ENCODE results near the gene TMED6.
A peak's percentile ranks its signal among the peaks of the same experiment; 100 is the strongest.
"Not testable (repeated sequence)": the region's sequence is repeated elsewhere in the genome, so short reads cannot be mapped to it uniquely, and the experiment has no call there.

TMED6 gene

GRCh38 chr16:69313469-69313868 is 38.1 kb downstream of the TMED6 start:
- peaks cover 24% of the 10 kb centered on the region for H3K4me1 Mint-ChIP-seq (ENCODE audit: low read depth)
- no peak overlapping the region for H3K4me3 Mint-ChIP-seq
- H3K9me3 Mint-ChIP-seq: no peaks in the 10 kb centered on the region
- H3K27ac Mint-ChIP-seq: no peak overlapping the region
- intact Hi-C loops (cut with micrococcal nuclease): no loop called here
- no peaks in the 10 kb centered on the region for H3K27me3 Mint-ChIP-seq
- H3K36me3 Mint-ChIP-seq (ENCODE audit: low read depth): peaks cover 63% of the 10 kb centered on the region

GRCh38 chr16:69311533-69312387 is 39.8 kb downstream of the TMED6 start:
- peak overlapping the region; percentile 82 for H3K27ac Mint-ChIP-seq
- peak overlapping the region; percentile 86 for H3K4me3 Mint-ChIP-seq
- peaks cover 46% of the 10 kb centered on the region for H3K36me3 Mint-ChIP-seq (ENCODE audit: low read depth)
- peaks cover 21% of the 10 kb centered on the region for H3K4me1 Mint-ChIP-seq (ENCODE audit: low read depth)
- no peaks in the 10 kb centered on the region for H3K27me3 Mint-ChIP-seq
- no peaks in the 10 kb centered on the region for H3K9me3 Mint-ChIP-seq
- intact Hi-C loops (cut with micrococcal nuclease): loop anchor here (2.0 kb wide), 1 partner anchor 179 kb away; the partner anchor contains the start of genes CHTF8 and UTP4

- intact Hi-C loops (cut with micrococcal nuclease): loop anchor here (2.0 kb wide), 1 partner anchor 178 kb away; the partner anchor contains the start of genes CHTF8 and UTP4
These were observed 40.7 kb downstream of the TMED6 start, which contains the start of gene VPS4A for GRCh38 chr16:69310653-69311532. Gene VPS4A (plus strand): TSS chr16:69311350. CDS start chr16:69311512, 162 bp downstream.

GRCh38 chr16:69309316-69309715 is 42.3 kb downstream of the TMED6 start:
- Mint-ChIP-seq H3K4me3 (no peak overlapping the region), H3K9me3 (no peaks in the 10 kb centered on the region), H3K36me3 (ENCODE audit: low read depth) (peaks cover 27% of the 10 kb centered on the region), H3K27me3 (no peaks in the 10 kb centered on the region), H3K4me1 (ENCODE audit: low read depth) (peaks cover 20% of the 10 kb centered on the region), H3K27ac (no peak overlapping the region)
- intact Hi-C loops (cut with micrococcal nuclease): no loop called here

More at GRCh38 chr16:69310653-69311532, 40.7 kb downstream of the TMED6 start, which contains the start of gene VPS4A:
- Mint-ChIP-seq H3K4me1 (ENCODE audit: low read depth) (peaks cover 20% of the 10 kb centered on the region), H3K4me3 (peak within 1 kb of the TSS; percentile 86), H3K36me3 (ENCODE audit: low read depth) (peaks cover 37% of the 10 kb centered on the region), H3K27ac (peak within 1 kb of the TSS; percentile 82), H3K27me3 (no peaks in the 10 kb centered on the region), H3K9me3 (no peaks in the 10 kb centered on the region)

- no peaks in the 10 kb centered on the region for H3K9me3 Mint-ChIP-seq
- intact Hi-C loops (cut with micrococcal nuclease): no loop called here
- H3K4me3 Mint-ChIP-seq: no peak overlapping the region
- H3K36me3 Mint-ChIP-seq (ENCODE audit: low read depth): peaks cover 12% of the 10 kb centered on the region
- peaks cover 7% of the 10 kb centered on the region for H3K4me1 Mint-ChIP-seq (ENCODE audit: low read depth)
- no peak overlapping the region for H3K27ac Mint-ChIP-seq
- H3K27me3 Mint-ChIP-seq: no peaks in the 10 kb centered on the region
These were observed 43.7 kb downstream of the TMED6 start for GRCh38 chr16:69307856-69308255.

- Mint-ChIP-seq H3K4me3 (no peak overlapping the region), H3K4me1 (ENCODE audit: low read depth) (peaks cover 3% of the 10 kb centered on the region), H3K27ac (no peak overlapping the region), H3K9me3 (no peaks in the 10 kb centered on the region), H3K36me3 (ENCODE audit: low read depth) (peaks cover 17% of the 10 kb centered on the region), H3K27me3 (no peaks in the 10 kb centered on the region)
- intact Hi-C loops (cut with micrococcal nuclease): no loop called here
These were observed 44.5 kb downstream of the TMED6 start for GRCh38 chr16:69307091-69307490.

DNA sequence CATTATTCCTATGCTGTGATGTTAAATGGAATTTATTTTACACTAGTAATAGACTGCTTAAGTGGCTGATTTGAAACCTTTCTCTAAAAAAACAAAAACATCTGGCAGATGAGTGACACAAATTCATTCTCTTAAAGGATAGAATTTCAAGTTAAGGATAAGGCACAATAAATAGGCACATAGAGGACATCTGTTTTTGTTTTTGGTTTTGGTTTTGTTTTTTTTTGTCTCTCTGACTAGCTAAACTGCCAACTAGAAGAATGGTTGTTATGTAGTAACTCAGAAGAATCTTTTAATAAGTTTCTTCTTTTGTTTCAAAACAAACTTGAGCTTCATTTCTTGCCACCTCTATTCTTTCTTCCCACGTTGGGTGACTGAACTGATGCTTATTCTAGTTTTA is 45.6 kb downstream of the TMED6 start:
- Mint-ChIP-seq H3K4me3 (no peak overlapping the region), H3K27ac (no peak overlapping the region), H3K36me3 (ENCODE audit: low read depth) (peaks cover 17% of the 10 kb centered on the region), H3K27me3 (no peaks in the 10 kb centered on the region), H3K4me1 (ENCODE audit: low read depth) (peaks cover 4% of the 10 kb centered on the region), H3K9me3 (no peaks in the 10 kb centered on the region)
- intact Hi-C loops (cut with micrococcal nuclease): no loop called here

DNA sequence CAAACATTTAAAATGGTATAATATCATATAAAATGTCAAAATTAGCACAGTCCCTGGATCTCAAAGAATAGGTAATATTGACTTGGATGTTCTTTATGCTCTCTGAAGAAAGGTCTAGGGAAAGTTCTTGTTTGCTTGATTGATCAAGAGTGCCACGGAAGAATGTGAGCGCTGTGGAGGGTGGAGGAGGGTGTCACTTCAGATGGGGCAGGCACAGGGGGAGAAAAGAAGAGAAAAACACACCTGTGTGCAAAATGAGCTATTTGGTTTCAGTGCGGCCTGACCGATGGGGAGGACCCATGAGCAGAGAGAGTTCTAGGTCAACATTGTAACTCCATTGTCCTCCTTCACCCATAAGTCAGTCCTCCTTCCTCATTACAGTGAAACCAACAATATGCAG is 49.3 kb downstream of the TMED6 start:
- H3K4me3 Mint-ChIP-seq: no peak overlapping the region
- no peaks in the 10 kb centered on the region for H3K9me3 Mint-ChIP-seq
- H3K4me1 Mint-ChIP-seq (ENCODE audit: low read depth): peaks cover 26% of the 10 kb centered on the region
- no peaks in the 10 kb centered on the region for H3K27me3 Mint-ChIP-seq
- intact Hi-C loops (cut with micrococcal nuclease): no loop called here
- peaks cover 29% of the 10 kb centered on the region for H3K36me3 Mint-ChIP-seq (ENCODE audit: low read depth)
- H3K27ac Mint-ChIP-seq: no peak overlapping the region

- Mint-ChIP-seq H3K9me3 (no peaks in the 10 kb centered on the region), H3K4me3 (no peak overlapping the region), H3K36me3 (ENCODE audit: low read depth) (peaks cover 29% of the 10 kb centered on the region), H3K27me3 (no peaks in the 10 kb centered on the region), H3K4me1 (ENCODE audit: low read depth) (peaks cover 26% of the 10 kb centered on the region), H3K27ac (no peak overlapping the region)
- intact Hi-C loops (cut with micrococcal nuclease): no loop called here
These were observed 49.7 kb downstream of the TMED6 start for GRCh38 chr16:69301861-69302260.

- H3K4me3 Mint-ChIP-seq: no peak overlapping the region
- intact Hi-C loops (cut with micrococcal nuclease): no loop called here
- peaks cover 33% of the 10 kb centered on the region for H3K36me3 Mint-ChIP-seq (ENCODE audit: low read depth)
- H3K9me3 Mint-ChIP-seq: no peaks in the 10 kb centered on the region
- H3K27ac Mint-ChIP-seq: no peak overlapping the region
- no peaks in the 10 kb centered on the region for H3K27me3 Mint-ChIP-seq
- peaks cover 26% of the 10 kb centered on the region for H3K4me1 Mint-ChIP-seq (ENCODE audit: low read depth)
These were observed 50.4 kb downstream of the TMED6 start for GRCh38 chr16:69301187-69301586.

- intact Hi-C loops (cut with micrococcal nuclease): no loop called here
- Mint-ChIP-seq H3K27me3 (no peaks in the 10 kb centered on the region), H3K36me3 (ENCODE audit: low read depth) (peaks cover 31% of the 10 kb centered on the region), H3K9me3 (no peaks in the 10 kb centered on the region), H3K27ac (peak overlapping the region; percentile 30), H3K4me1 (ENCODE audit: low read depth) (peaks cover 26% of the 10 kb centered on the region), H3K4me3 (no peak overlapping the region)
These were observed 53.3 kb downstream of the TMED6 start for GRCh38 chr16:69298261-69298660.

GRCh38 chr16:69296771-69297170 is 54.8 kb downstream of the TMED6 start:
- H3K27ac Mint-ChIP-seq; H3K9me3 Mint-ChIP-seq; intact Hi-C loops (cut with micrococcal nuclease); H3K27me3 Mint-ChIP-seq; H3K4me3 Mint-ChIP-seq: not testable (repeated sequence)
- Mint-ChIP-seq H3K36me3 (ENCODE audit: low read depth) (peaks cover 24% of the 10 kb centered on the region), H3K4me1 (ENCODE audit: low read depth) (peaks cover 26% of the 10 kb centered on the region)

GRCh38 chr16:69294051-69294450 is 57.5 kb downstream of the TMED6 start:
- Mint-ChIP-seq H3K27ac (no peak overlapping the region), H3K36me3 (ENCODE audit: low read depth) (peaks cover 7% of the 10 kb centered on the region), H3K9me3 (no peaks in the 10 kb centered on the region), H3K27me3 (no peaks in the 10 kb centered on the region), H3K4me3 (no peak overlapping the region), H3K4me1 (ENCODE audit: low read depth) (peaks cover 11% of the 10 kb centered on the region)
- intact Hi-C loops (cut with micrococcal nuclease): no loop called here

DNA sequence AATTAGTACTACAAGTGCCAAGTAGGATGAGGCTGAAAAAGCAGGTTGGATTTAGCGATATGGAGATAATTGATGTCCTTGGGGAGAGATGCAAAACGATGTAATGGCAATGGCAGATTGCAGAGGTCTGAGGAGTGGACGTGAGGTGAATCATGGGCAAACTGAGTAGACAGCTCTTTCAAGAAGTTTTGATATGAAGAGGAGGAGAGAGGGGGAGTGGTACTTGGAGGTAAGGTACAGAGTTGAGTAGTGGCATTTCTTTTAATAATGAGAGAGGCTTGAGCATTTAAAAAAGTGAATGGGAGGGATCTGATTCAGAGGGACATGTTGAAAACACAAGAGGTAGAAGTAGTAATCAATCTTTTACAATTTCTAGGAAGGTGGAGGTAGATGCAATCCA is 58.2 kb downstream of the TMED6 start:
- Mint-ChIP-seq H3K9me3 (no peaks in the 10 kb centered on the region), H3K27me3 (no peaks in the 10 kb centered on the region), H3K4me1 (ENCODE audit: low read depth) (peaks cover 4% of the 10 kb centered on the region), H3K27ac (no peak overlapping the region), H3K36me3 (ENCODE audit: low read depth) (peaks cover 7% of the 10 kb centered on the region), H3K4me3 (no peak overlapping the region)
- intact Hi-C loops (cut with micrococcal nuclease): no loop called here
